Endothelial cell of umbilical vein (primary cell): Measurements from ENCODE around the gene ADGRE1. TPM values are rescaled to one million over a fixed set of nuclear protein-coding genes. Genes with fewer than 3 reads are reported as not detected.

ENCODE experiments used
- BruUV-seq: library from RNA; stranded (reverse); fragments of 400-500 nt; replicated peaks from 2 replicates; lab custom pipeline; 2021; lab: Mats Ljungman, UMichigan
- CTCF ChIA-PET: fragments of 300-600, 350-600 bp; sonication (Branson Sonifier 250); formaldehyde crosslinking; loops from one replicate; lab custom pipeline; 2021; ENCODE audit warnings: antibody characterized with exemption, inconsistent platforms; lab: Charles Lee
- POLR2A ChIA-PET: fragments of 300-600, 350-600 bp; sonication (Branson Sonifier 250); formaldehyde crosslinking; loops from one replicate; lab custom pipeline; 2021; ENCODE audit warnings: antibody characterized with exemption, inconsistent platforms; lab: Charles Lee
- DNase-seq: peaks from one replicate; pipeline ENCODE4 v3.0.0-alpha.2; 2011; ENCODE audit warnings: low read depth, low spot score
- FAIRE-seq: peaks from 2 replicates; lab custom pipeline; 2011; peaks lifted over from hg19 to GRCh38; lab: Jason Lieb, UNC
- H2AFZ ChIP-seq: 2 replicates; pipeline ENCODE4 v1.6.0; 2012; ENCODE audit warnings: low read depth, low read length, control low read depth, inconsistent platforms
- H3K27ac ChIP-seq: 2 replicates; pipeline ENCODE4 v1.5.1; 2011; ENCODE audit warnings: low read depth, mild to moderate bottlenecking, control low read depth, low read length, moderate library complexity; ENCODE audit not compliant: insufficient read depth
- H3K27me3 ChIP-seq, 2 experiments: 2 replicates each; pipeline versions ENCODE4 v1.6.0 to v1.6.1; 2011; ENCODE audit warnings: low read length in 2 of 2, mixed read lengths in 1 of 2; ENCODE audit not compliant: control insufficient read depth in 2 of 2, insufficient read depth in 2 of 2
- H3K36me3 ChIP-seq, 2 experiments: 2 replicates in 1 of 2; 3 replicates in 1 of 2; pipeline ENCODE4 v1.5.1; 2011; ENCODE audit warnings: low read length in 2 of 2, mild to moderate bottlenecking in 1 of 2, moderate library complexity in 1 of 2; ENCODE audit not compliant: control insufficient read depth in 2 of 2, insufficient read depth in 2 of 2; ENCODE audit errors: extremely low read depth in 1 of 2
- H3K4me1 ChIP-seq: 3 replicates; pipeline ENCODE4 v1.5.1; 2011; ENCODE audit warnings: mild to moderate bottlenecking, low read length; ENCODE audit not compliant: control insufficient read depth, insufficient read depth; ENCODE audit errors: extremely low read depth
- H3K4me2 ChIP-seq: 2 replicates; pipeline ENCODE4 v1.6.1; 2011; ENCODE audit warnings: low read length, control low read depth, mixed read lengths; ENCODE audit not compliant: insufficient read depth
- H3K4me3 ChIP-seq, 3 experiments: fragments of 200-600 bp in 1 of 3; sonication (generic), shearing (Covaris generic) in 1 of 3; replicated peaks in 1 of 3; 2 replicates each; pipeline ENCODE4 v1.5.1; 2011 to 2016; ENCODE audit warnings: control low read depth in 3 of 3, low read length in 3 of 3, mild to moderate bottlenecking in 2 of 3, inconsistent platforms in 1 of 3, low read depth in 1 of 3, moderate library complexity in 1 of 3; ENCODE audit not compliant: insufficient read depth in 1 of 3
- H3K79me2 ChIP-seq: 2 replicates; pipeline ENCODE4 v1.6.0; 2012; ENCODE audit warnings: low read length, inconsistent platforms; ENCODE audit not compliant: control insufficient read depth, insufficient read depth
- H3K9ac ChIP-seq: replicated peaks from 2 replicates; pipeline ENCODE3; 2011; ENCODE audit warnings: low read length, control low read depth; ENCODE audit not compliant: insufficient read depth; ENCODE audit errors: extremely low read depth
- H3K9me1 ChIP-seq: replicated peaks from 3 replicates; pipeline ENCODE4 v1.6.0; 2011; ENCODE audit warnings: mild to moderate bottlenecking, low read length; ENCODE audit not compliant: control insufficient read depth, insufficient read depth; ENCODE audit errors: extremely low read depth
- H3K9me3 ChIP-seq: replicated peaks from 2 replicates; pipeline ENCODE4 v1.5.1; 2012; ENCODE audit warnings: low read length, inconsistent platforms; ENCODE audit not compliant: control insufficient read depth, insufficient read depth
- H4K20me1 ChIP-seq: replicated peaks from 2 replicates; pipeline ENCODE3; 2011; ENCODE audit warnings: mild to moderate bottlenecking, low read length; ENCODE audit not compliant: control insufficient read depth, insufficient read depth; ENCODE audit errors: extremely low read depth
- CTCF ChIP-seq, 2 donors: IDR thresholded peaks; 1 replicate in 1 of 2; 2 replicates in 1 of 2; pipeline ENCODE4 v1.5.1; 2011; ENCODE audit warnings: low read length in 2 of 2, mild to moderate bottlenecking in 2 of 2, moderate library complexity in 2 of 2, control low read depth in 1 of 2, inconsistent platforms in 1 of 2, low read depth in 1 of 2; ENCODE audit not compliant: insufficient read depth in 1 of 2; ENCODE audit errors: extremely low read depth in 1 of 2
- EZH2 ChIP-seq: IDR thresholded peaks from 2 replicates; pipeline ENCODE4 v1.6.1; 2012; ENCODE audit warnings: borderline replicate concordance, low read depth, mild to moderate bottlenecking, moderate library complexity, low read length, inconsistent platforms; ENCODE audit not compliant: severe bottlenecking
- FOS ChIP-seq: IDR thresholded peaks from 2 replicates; pipeline ENCODE4 v1.6.1; 2011; ENCODE audit warnings: mild to moderate bottlenecking, low read length, moderate library complexity, borderline replicate concordance; ENCODE audit not compliant: insufficient read depth
- GATA2 ChIP-seq: IDR thresholded peaks from 2 replicates; pipeline ENCODE4 v1.7.0; 2011; ENCODE audit warnings: low read depth, mild to moderate bottlenecking, moderate library complexity, mixed read lengths, low read length; ENCODE audit not compliant: insufficient read length, insufficient read depth
- JUN ChIP-seq: IDR thresholded peaks from 2 replicates; pipeline ENCODE4 v1.6.1; 2011; ENCODE audit warnings: borderline replicate concordance, low read depth; ENCODE audit not compliant: insufficient read length, insufficient read depth
- MAX ChIP-seq: IDR thresholded peaks from 2 replicates; pipeline ENCODE4 v1.6.1; 2011; ENCODE audit not compliant: insufficient read depth, insufficient read length
- MYC ChIP-seq: IDR thresholded peaks from one replicate; pipeline ENCODE4 v1.6.1; 2011; ENCODE audit warnings: mild to moderate bottlenecking, low read depth, low read length
- POLR2A ChIP-seq: IDR thresholded peaks from 2 replicates; pipeline ENCODE4 v1.6.1; 2012; ENCODE audit warnings: low read depth, mild to moderate bottlenecking, control low read depth, low read length
- POLR2AphosphoS5 ChIP-seq: IDR thresholded peaks from 2 replicates; pipeline ENCODE4 v1.6.1; 2012; ENCODE audit warnings: low read depth, mild to moderate bottlenecking, control low read depth, low read length, moderate library complexity; ENCODE audit not compliant: insufficient read depth
- dilution Hi-C: fragments of 300-500 bp; cut with MboI; formaldehyde crosslinking; loops from one replicate; pipeline ENCODE4 v1.15.0; 2019; ENCODE audit warnings: low sequenced_read_pairs; ENCODE audit not compliant: extremely low pct_ligation_motif_present
- intact Hi-C: fragments of 100-400 bp; cut with micrococcal nuclease; formaldehyde crosslinking; loops from one replicate; pipeline ENCODE4 v1.10.0; 2022
- polyA plus RNA-seq, 4 experiments: library from polyadenylated mRNA; depleted of rRNA in 3 of 4; stranded (reverse) in 3 of 4; unstranded in 1 of 4; fragments of >200 nt; gene quantifications; 2 replicates each; pipeline versions ENCODE4 v1.2.1 to v1.2.3, GENCODE V29; 2011 to 2012; ENCODE audit warnings: missing spikeins in 1 of 4
- total RNA-seq: library from RNA; stranded (reverse); gene quantifications from 2 replicates; pipeline ENCODE4 v1.2.3, GENCODE V29; 2021

Gene ADGRE1
- total and polyA plus RNA-seq, 2 donors (not counting 3 experiments of a cell fraction or from before 2014, with no cell fraction given): not detected

GRCh38 chr19:6935618-6936017, 48.2 kb downstream of the ADGRE1 start:
- Histone ChIP-seq H3K9me3 (no peaks in the 10 kb centered on the region), H3K4me3 (no peak overlapping the region), H4K20me1 (no peaks in the 10 kb centered on the region), H3K4me1 (no peaks in the 10 kb centered on the region), H3K36me3 (no peaks in the 10 kb centered on the region), H3K27ac (no peak overlapping the region), H3K79me2 (no peaks in the 10 kb centered on the region), H3K9ac (no peak overlapping the region), H3K4me2 (no peak overlapping the region), H3K9me1 (no peaks in the 10 kb centered on the region), H3K27me3 (no peaks in the 10 kb centered on the region), H2AFZ (no peak overlapping the region)
- TF ChIP-seq GATA2 (no peak), EZH2 (no peak), POLR2AphosphoS5 (no peak), CTCF (IDR thresholded peaks at IDR 0.05; ENCODE audit: extremely low read depth in 1 of 2, insufficient read depth in 1 of 2, low read depth in 1 of 2, low read length in 2 of 2) (no peak), POLR2A (no peak), MAX (no peak), FOS (no peak), JUN (no peak), MYC (no peak)
- no peak for FAIRE-seq
- dilution Hi-C loops (no loop called here), intact Hi-C loops (no loop called here)
- CTCF ChIA-PET: no interaction called here
- no peak for DNase-seq
- BruUV-seq: no TSS peak
- POLR2A ChIA-PET: no interaction called here
